SK-N-SH (cell line): ENCODE results near the gene C12orf60. TPM values are rescaled to one million over a fixed set of nuclear protein-coding genes. Genes with fewer than 3 reads are reported as not detected.
A peak's percentile ranks its signal among the peaks of the same experiment; 100 is the strongest.

Experiments used
- CTCF ChIA-PET: fragments of 300-600, 350-600 bp; formaldehyde crosslinking; extraction: SDS; loops from one replicate; lab custom pipeline; 2021; lab: Yijun Ruan, JAX
- POLR2A ChIA-PET: fragments of 350-600 bp; sonication (Branson Sonifier 250); formaldehyde crosslinking; extraction: SDS; loops from one replicate; lab custom pipeline; 2020; ENCODE audit warnings: antibody characterized with exemption, inconsistent platforms; lab: Yijun Ruan, JAX
- DNase-seq: peaks from one replicate; pipeline ENCODE4 v3.0.0; 2012
- H2AFZ ChIP-seq: fragments of 200-600 bp; sonication (generic); 2 replicates; pipeline ENCODE4 v1.8.1; 2016; ENCODE audit warnings: antibody characterized with exemption, mild to moderate bottlenecking, low read depth
- H3F3A ChIP-seq: fragments of 200-600 bp; sonication (generic); replicated peaks from 2 replicates; pipeline ENCODE3; 2016; ENCODE audit warnings: antibody characterized with exemption, mild to moderate bottlenecking; ENCODE audit not compliant: insufficient read depth
- H3K27ac ChIP-seq, 2 experiments: fragments of 200-500 bp in 1 of 2; fragments of 200-600 bp in 1 of 2; sonication (Bioruptor generic) in 1 of 2; sonication (generic), shearing (Covaris generic) in 1 of 2; 2 replicates each; pipeline versions ENCODE4 v1.5.1 to v1.6.1; 2014 to 2016; ENCODE audit warnings: low read depth in 2 of 2, inconsistent platforms in 1 of 2, low read length in 1 of 2, mild to moderate bottlenecking in 1 of 2, mixed read lengths in 1 of 2
- H3K27me3 ChIP-seq: fragments of 200-600 bp; sonication (generic), shearing (Covaris generic); 2 replicates; pipeline ENCODE4 v1.6.1; 2016; ENCODE audit warnings: mixed run types; ENCODE audit not compliant: insufficient read depth
- H3K36me3 ChIP-seq, 2 experiments: fragments of 200-500 bp in 1 of 2; fragments of 200-600 bp in 1 of 2; sonication (Bioruptor generic) in 1 of 2; sonication (generic) in 1 of 2; replicated peaks in 1 of 2; 2 replicates each; pipeline versions ENCODE3 to v1.5.1; 2014 to 2016; ENCODE audit warnings: low read length in 1 of 2, mild to moderate bottlenecking in 1 of 2; ENCODE audit not compliant: insufficient read depth in 2 of 2, control insufficient read depth in 1 of 2
- H3K4me1 ChIP-seq, 2 experiments: fragments of 200-500 bp in 1 of 2; fragments of 200-600 bp in 1 of 2; sonication (Bioruptor generic) in 1 of 2; sonication (generic), shearing (Covaris generic) in 1 of 2; 2 replicates each; pipeline versions ENCODE4 v1.5.1 to v1.6.1; 2014 to 2016; ENCODE audit warnings: low read depth in 1 of 2, low read length in 1 of 2, mixed run types in 1 of 2; ENCODE audit not compliant: insufficient read depth in 2 of 2, control insufficient read depth in 1 of 2
- H3K4me2 ChIP-seq: fragments of 200-600 bp; sonication (generic), shearing (Covaris generic); 2 replicates; pipeline ENCODE4 v1.6.1; 2017; ENCODE audit warnings: mixed run types
- H3K4me3 ChIP-seq, 2 experiments: fragments of 200-500 bp in 1 of 2; fragments of 200-600 bp in 1 of 2; sonication (Bioruptor generic) in 1 of 2; sonication (generic), shearing (Covaris generic) in 1 of 2; 2 replicates each; pipeline versions ENCODE4 v1.5.1 to v1.8.1; 2014 to 2016; ENCODE audit warnings: low read depth in 2 of 2, inconsistent platforms in 1 of 2, low read length in 1 of 2, mild to moderate bottlenecking in 1 of 2, mixed read lengths in 1 of 2, moderate library complexity in 1 of 2
- H3K79me2 ChIP-seq: fragments of 200-600 bp; sonication (generic); 2 replicates; pipeline ENCODE4 v1.8.1; 2017; ENCODE audit warnings: mild to moderate bottlenecking; ENCODE audit not compliant: insufficient read depth
- H3K9ac ChIP-seq: fragments of 200-600 bp; sonication (generic); 2 replicates; pipeline ENCODE4 v1.6.1; 2017; ENCODE audit warnings: mixed run types
- H3K9me2 ChIP-seq: fragments of 200-600 bp; sonication (generic); 2 replicates; pipeline ENCODE4 v1.6.1; 2017; ENCODE audit warnings: mixed run types
- H3K9me3 ChIP-seq: fragments of 200-600 bp; sonication (generic); 2 replicates; pipeline ENCODE4 v1.6.1; 2017; ENCODE audit warnings: mixed run types, mild to moderate bottlenecking, moderate library complexity
- H4K20me1 ChIP-seq: fragments of 200-600 bp; sonication (generic); 2 replicates; pipeline ENCODE4 v1.6.1; 2017; ENCODE audit warnings: mild to moderate bottlenecking, mixed run types; ENCODE audit not compliant: insufficient read depth
- CTCF ChIP-seq: fragments of 200-600 bp; sonication (generic); IDR thresholded peaks from 2 replicates; pipeline ENCODE4 v1.6.1; 2017; ENCODE audit warnings: antibody characterized with exemption, mild to moderate bottlenecking, moderate library complexity
- EP300 ChIP-seq, 2 experiments: IDR thresholded peaks; 2 replicates each; pipeline versions ENCODE4 v1.4.0 to v1.6.1; 2012; ENCODE audit warnings: borderline replicate concordance in 1 of 2, low read depth in 1 of 2, low read length in 1 of 2
- EZH2phosphoT487 ChIP-seq: fragments of 200-600 bp; sonication (generic); IDR thresholded peaks from 2 replicates; pipeline ENCODE4 v1.6.1; 2017; ENCODE audit warnings: low read depth, mixed run types, mild to moderate bottlenecking, antibody characterized with exemption, moderate library complexity, borderline replicate concordance
- FOSL2 ChIP-seq: IDR thresholded peaks from 2 replicates; pipeline ENCODE4 v1.4.0; 2012; ENCODE audit warnings: low read depth, mild to moderate bottlenecking, moderate library complexity, borderline replicate concordance
- FOXJ3 ChIP-seq: sonication (generic); formaldehyde crosslinking; IDR thresholded peaks from 2 replicates; pipeline ENCODE4 v1.5.1; 2020; ENCODE audit warnings: mild to moderate bottlenecking, missing genetic modification reagents
- GABPA ChIP-seq: IDR thresholded peaks from 2 replicates; pipeline ENCODE4 v1.4.0; 2012; ENCODE audit warnings: low read depth, mild to moderate bottlenecking
- GATA2 ChIP-seq: sonication (generic); formaldehyde crosslinking; IDR thresholded peaks from 2 replicates; pipeline ENCODE4 v1.5.0; 2020; ENCODE audit warnings: mild to moderate bottlenecking, missing genetic modification reagents
- NFIC ChIP-seq: IDR thresholded peaks from 2 replicates; pipeline ENCODE4 v1.4.0; 2012; ENCODE audit warnings: borderline replicate concordance
- RAD21 ChIP-seq: IDR thresholded peaks from 2 replicates; pipeline ENCODE4 v1.6.1; 2012; ENCODE audit warnings: mild to moderate bottlenecking, low read length
- RXRA ChIP-seq: IDR thresholded peaks from 2 replicates; pipeline ENCODE4 v1.4.0; 2012; ENCODE audit warnings: low read depth, mild to moderate bottlenecking, borderline replicate concordance
- SMC3 ChIP-seq: IDR thresholded peaks from 2 replicates; pipeline ENCODE4 v1.6.1; 2012; ENCODE audit warnings: low read depth, low read length, improper control_type of control experiment
- TAF1 ChIP-seq: IDR thresholded peaks from 2 replicates; pipeline ENCODE4 v1.6.1; 2012; ENCODE audit warnings: low read depth, mild to moderate bottlenecking, low read length, moderate library complexity, borderline replicate concordance
- TCF12 ChIP-seq: IDR thresholded peaks from 2 replicates; pipeline ENCODE4 v1.4.0; 2012
- USF1 ChIP-seq: IDR thresholded peaks from 2 replicates; pipeline ENCODE4 v1.4.0; 2012; ENCODE audit warnings: low read depth, borderline replicate concordance
- WGBS: methylation state at CpG from one replicate; pipeline ENCODE4 v1.1.6; 2017; ENCODE audit warnings: low lambda C conversion rate; 5-methylcytosine and 5-hydroxymethylcytosine counted together
- polyA plus RNA-seq, 3 experiments: library from polyadenylated mRNA; depleted of rRNA; stranded (reverse); fragments of >200 nt; gene quantifications; 2 replicates each; pipeline ENCODE4 v1.2.3, GENCODE V29; 2012
- TF ChIP-seq, protein P1 (sequence below): fragments of 150-350 bp; IDR thresholded peaks from 2 replicates; pipeline ENCODE4 v1.6.1; 2017; ENCODE audit warnings: antibody characterized with exemption, low read length, low read depth, borderline replicate concordance
- TF ChIP-seq, protein P2 (sequence below): IDR thresholded peaks from 2 replicates; pipeline ENCODE4 v1.4.0; 2012; ENCODE audit warnings: low read depth
- TF ChIP-seq, protein P3 (sequence below): IDR thresholded peaks from 2 replicates; pipeline ENCODE4; 2012
- TF ChIP-seq, protein P4 (sequence below): IDR thresholded peaks from 2 replicates; pipeline ENCODE4 v1.4.0; 2012; ENCODE audit warnings: low read depth, borderline replicate concordance

C12orf60 gene
- polyA plus RNA-seq, 1 of the 3 experiments (the other 2 are of a cell fraction) = 0.87 TPM

GRCh38 chr12:14845350-14845750 lies 41.9 kb downstream of the C12orf60 start:
- H3K4me2 ChIP-seq = no peak overlapping the region
- peak; percentile 58 for DNase-seq
- no peak overlapping the region for H3K4me3 ChIP-seq
- H3K4me1 ChIP-seq = peaks cover 11 to 14% of the 10 kb centered on the region in 2 experiments; a peak in 3 of 4 replicates
- no peaks in the 10 kb centered on the region for H3K36me3 ChIP-seq
- H3K9me2 ChIP-seq = no peaks in the 10 kb centered on the region
- H3K27ac ChIP-seq = no peak overlapping the region
- H3K9ac ChIP-seq = no peak overlapping the region
- H3F3A ChIP-seq = peaks cover 3% of the 10 kb centered on the region
- H4K20me1 ChIP-seq = no peaks in the 10 kb centered on the region
- ChIA-PET POLR2A (no interaction called here), CTCF (interaction anchor here (0.6 to 6.5 kb wide), 11 partner anchors 9 to 376 kb away, joined by 3 to 43 read pairs (median 3); partner anchors contain the start of gene RERG)
- no peaks in the 10 kb centered on the region for H3K9me3 ChIP-seq
- TF ChIP-seq, protein P1, sequence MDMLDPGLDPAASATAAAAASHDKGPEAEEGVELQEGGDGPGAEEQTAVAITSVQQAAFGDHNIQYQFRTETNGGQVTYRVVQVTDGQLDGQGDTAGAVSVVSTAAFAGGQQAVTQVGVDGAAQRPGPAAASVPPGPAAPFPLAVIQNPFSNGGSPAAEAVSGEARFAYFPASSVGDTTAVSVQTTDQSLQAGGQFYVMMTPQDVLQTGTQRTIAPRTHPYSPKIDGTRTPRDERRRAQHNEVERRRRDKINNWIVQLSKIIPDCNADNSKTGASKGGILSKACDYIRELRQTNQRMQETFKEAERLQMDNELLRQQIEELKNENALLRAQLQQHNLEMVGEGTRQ = no peak
- TF ChIP-seq CTCF (peak; percentile 88), RXRA (no peak), RAD21 (peak; percentile 90), SMC3 (peak; percentile 88)
- H3K79me2 ChIP-seq = no peaks in the 10 kb centered on the region
- WGBS = under 1% methylated on average over 3 of the region's 3 CpGs
- no peaks in the 10 kb centered on the region for H3K27me3 ChIP-seq
- H2AFZ ChIP-seq = peak overlapping the region; percentile 41

DNA sequence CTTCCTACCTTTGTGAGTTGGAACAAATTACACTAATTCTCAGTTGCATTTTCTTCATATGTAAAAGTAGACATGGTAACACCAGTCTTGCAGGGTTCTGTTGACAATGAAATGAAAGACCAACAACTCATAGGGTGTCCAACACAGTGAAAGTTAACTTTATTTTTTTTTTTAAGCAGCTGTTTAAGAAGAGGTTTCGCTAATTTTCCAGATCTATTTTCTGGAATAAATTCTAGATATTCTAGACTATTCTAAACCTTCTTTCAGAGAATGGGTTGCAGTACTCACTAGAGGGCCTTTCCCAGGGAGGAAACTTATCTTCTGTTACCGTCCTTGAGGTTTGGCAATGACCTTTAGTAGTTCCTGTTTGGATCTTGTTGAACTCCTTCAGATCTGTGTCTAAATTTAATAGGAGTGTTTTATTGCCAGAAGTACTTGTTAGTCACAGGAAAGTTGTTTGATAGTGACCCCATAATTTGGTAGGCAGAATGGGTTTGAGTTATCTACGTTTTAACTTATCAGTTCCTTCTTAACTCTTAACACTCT lies 42.6 kb downstream of the C12orf60 start:
- WGBS = 82% methylated on average over 3 of the region's 3 CpGs
- Histone ChIP-seq H3F3A (peaks cover 3% of the 10 kb centered on the region), H3K79me2 (no peaks in the 10 kb centered on the region), H3K27me3 (no peaks in the 10 kb centered on the region), H3K9ac (no peak overlapping the region), H3K27ac (no peak overlapping the region), H3K9me2 (no peaks in the 10 kb centered on the region), H3K4me1 (peaks cover 11 to 14% of the 10 kb centered on the region in 2 experiments; a peak in 3 of 4 replicates), H4K20me1 (no peaks in the 10 kb centered on the region), H2AFZ (peak overlapping the region; percentile 41; the same call in 1 of the 2 replicates), H3K36me3 (no peaks in the 10 kb centered on the region), H3K4me3 (no peak overlapping the region), H3K4me2 (no peak overlapping the region), H3K9me3 (no peaks in the 10 kb centered on the region)
- CTCF ChIA-PET = interaction anchor here (0.6 to 6.5 kb wide), 13 partner anchors 8 to 375 kb away, joined by 3 to 43 read pairs (median 3); partner anchors contain the start of gene RERG
- POLR2A ChIA-PET = no interaction called here
- no peak for DNase-seq
- no peak for TF ChIP-seq RXRA
- no peak for TF ChIP-seq GATA2 (CRISPR knock-in tag)
- TF ChIP-seq, protein P2, sequence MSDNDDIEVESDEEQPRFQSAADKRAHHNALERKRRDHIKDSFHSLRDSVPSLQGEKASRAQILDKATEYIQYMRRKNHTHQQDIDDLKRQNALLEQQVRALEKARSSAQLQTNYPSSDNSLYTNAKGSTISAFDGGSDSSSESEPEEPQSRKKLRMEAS = no peak
- TF ChIP-seq EZH2phosphoT487 = no peak
- no peak for TF ChIP-seq NFIC
- no peak for TF ChIP-seq GABPA
- no peak for TF ChIP-seq TCF12
- TF ChIP-seq, protein P3, sequence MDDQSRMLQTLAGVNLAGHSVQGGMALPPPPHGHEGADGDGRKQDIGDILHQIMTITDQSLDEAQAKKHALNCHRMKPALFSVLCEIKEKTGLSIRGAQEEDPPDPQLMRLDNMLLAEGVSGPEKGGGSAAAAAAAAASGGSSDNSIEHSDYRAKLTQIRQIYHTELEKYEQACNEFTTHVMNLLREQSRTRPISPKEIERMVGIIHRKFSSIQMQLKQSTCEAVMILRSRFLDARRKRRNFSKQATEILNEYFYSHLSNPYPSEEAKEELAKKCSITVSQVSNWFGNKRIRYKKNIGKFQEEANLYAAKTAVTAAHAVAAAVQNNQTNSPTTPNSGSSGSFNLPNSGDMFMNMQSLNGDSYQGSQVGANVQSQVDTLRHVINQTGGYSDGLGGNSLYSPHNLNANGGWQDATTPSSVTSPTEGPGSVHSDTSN = no peak
- TF ChIP-seq TAF1 = no peak
- no peak for TF ChIP-seq USF1
- TF ChIP-seq SMC3 = no peak
- no peak for TF ChIP-seq FOXJ3 (CRISPR knock-in tag)
- TF ChIP-seq, protein P4, sequence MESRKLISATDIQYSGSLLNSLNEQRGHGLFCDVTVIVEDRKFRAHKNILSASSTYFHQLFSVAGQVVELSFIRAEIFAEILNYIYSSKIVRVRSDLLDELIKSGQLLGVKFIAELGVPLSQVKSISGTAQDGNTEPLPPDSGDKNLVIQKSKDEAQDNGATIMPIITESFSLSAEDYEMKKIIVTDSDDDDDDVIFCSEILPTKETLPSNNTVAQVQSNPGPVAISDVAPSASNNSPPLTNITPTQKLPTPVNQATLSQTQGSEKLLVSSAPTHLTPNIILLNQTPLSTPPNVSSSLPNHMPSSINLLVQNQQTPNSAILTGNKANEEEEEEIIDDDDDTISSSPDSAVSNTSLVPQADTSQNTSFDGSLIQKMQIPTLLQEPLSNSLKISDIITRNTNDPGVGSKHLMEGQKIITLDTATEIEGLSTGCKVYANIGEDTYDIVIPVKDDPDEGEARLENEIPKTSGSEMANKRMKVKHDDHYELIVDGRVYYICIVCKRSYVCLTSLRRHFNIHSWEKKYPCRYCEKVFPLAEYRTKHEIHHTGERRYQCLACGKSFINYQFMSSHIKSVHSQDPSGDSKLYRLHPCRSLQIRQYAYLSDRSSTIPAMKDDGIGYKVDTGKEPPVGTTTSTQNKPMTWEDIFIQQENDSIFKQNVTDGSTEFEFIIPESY = no peak
- no peak for TF ChIP-seq FOSL2
- TF ChIP-seq RAD21 = no peak
- no peak for TF ChIP-seq EP300 (IDR thresholded peaks at IDR 0.05; ENCODE audit: borderline replicate concordance in 1 of 2, low read depth in 1 of 2, low read length in 1 of 2)
